Lung microvascular endothelial cell (primary cell): Measurements from ENCODE around the gene TMEM39A. TPM values are rescaled to one million over a fixed set of nuclear protein-coding genes. Genes with fewer than 3 reads are reported as not detected.
A peak's percentile ranks its signal among the peaks of the same experiment; 100 is the strongest.

Experiments used
- DNase-seq, 2 donors: peaks; one replicate each; pipeline versions ENCODE4 v3.0.0 to v3.0.0-alpha.2; 2010; ENCODE audit warnings: low read depth in 2 of 2
- total RNA-seq: library from RNA; depleted of rRNA; stranded (reverse); fragments of >200 nt; gene quantifications from 2 replicates; pipeline ENCODE4 v1.2.1, GENCODE V29; 2014

Gene TMEM39A
- total RNA-seq, 1 donor from 2014 or later: 26.6 TPM

DNA sequence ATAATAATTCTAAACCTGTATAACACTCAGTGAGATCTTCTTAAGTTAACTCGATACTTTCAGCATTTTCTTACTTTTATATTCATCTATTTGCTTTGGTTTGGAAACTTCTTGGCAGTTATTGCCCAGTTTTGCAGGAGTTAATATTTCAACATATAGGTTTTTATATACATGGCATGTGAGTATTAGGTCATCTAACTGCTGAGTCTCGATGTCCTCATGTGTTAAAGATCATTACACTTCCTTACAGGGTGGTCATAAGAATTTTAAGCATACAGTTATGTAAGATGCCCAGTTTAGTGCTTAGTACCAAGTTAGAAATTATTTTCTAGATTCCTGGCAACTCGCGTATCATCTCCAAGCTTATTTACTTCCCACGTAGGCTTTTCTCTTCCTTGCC lies 62.9 kb downstream of the TMEM39A start:
- DNase-seq: no peak

DNA sequence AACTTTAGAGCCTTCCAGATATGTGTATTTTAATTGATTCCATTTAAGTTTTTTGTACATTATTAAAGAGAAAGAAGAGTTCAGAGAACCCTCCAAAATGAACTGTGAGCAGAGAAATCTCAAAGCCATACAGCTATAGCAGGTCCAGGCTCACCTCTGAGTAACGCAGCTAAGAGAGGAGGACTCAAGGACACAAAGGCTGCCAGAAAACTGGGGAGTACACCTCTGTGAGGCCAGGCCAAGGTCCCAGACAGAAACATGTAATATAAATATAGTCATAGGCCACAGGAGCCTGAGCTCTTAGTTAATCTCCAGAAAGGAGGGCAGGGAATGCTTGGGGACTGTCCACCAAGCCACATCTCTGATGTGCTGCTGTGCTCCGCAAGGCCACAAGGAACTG lies 66.5 kb downstream of the TMEM39A start:
- DNase-seq: no peak

DNA sequence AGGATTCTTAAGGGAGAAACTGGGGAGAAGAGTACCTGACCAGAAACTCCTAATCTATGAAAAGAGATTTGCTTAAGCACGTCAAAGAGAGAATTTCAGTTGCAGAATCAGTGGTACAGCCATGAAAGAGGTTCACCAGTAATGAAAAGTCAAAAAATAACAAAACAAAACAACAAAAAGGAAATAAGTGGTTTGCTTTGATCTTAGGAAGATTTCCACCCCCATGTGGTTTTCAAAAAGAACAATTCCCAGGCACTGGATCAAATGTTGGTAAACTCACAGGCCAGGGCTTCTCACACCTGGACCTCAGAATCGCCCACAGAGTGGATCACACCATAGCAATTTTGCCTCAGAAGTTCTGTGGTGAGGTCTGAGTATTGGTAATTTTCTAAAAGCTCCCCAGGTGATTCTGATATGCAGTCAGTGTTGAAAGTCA lies 67.5 kb downstream of the TMEM39A start:
- no peak for DNase-seq

DNA sequence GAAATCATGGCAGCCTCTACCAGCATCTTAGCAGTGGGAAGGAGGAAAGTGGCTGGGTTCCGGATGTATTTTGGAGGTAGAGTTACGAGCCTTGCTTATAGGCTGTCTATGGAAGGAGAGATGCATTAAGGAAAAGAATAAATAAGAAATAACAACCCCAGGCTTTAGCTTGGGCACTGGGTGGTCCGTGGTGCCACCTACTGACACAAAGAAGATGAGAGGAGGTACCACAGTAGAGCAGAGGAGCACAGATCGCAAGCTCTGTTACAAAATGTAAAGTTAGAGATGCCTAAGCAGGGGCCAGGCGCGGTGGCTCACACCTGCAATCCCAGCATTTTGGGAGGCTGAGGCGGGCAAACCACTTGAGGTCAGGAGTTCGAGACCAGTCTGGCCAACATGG lies 74.8 kb downstream of the TMEM39A start:
- peak in 1 of 2 donors; percentile 23 for DNase-seq

DNA sequence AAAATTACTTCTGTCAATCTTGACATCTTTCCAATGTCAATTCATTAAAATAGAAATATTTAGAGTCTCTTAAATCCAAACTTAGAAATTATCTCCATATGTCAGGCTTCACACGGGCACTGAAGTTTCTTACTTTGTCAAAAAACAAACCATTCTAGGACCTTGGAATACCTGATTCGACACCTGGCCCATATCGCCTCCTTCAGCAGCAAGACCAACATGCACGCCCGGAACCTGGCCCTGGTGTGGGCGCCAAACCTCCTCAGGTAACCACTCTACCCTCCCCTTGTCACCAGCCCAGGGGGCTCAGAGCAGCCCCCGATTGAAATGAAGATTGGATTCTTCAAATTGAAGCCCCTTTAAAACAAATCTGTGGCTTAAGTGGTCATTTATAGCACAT lies 81.3 kb downstream of the TMEM39A start:
- DNase-seq: no peak

DNA sequence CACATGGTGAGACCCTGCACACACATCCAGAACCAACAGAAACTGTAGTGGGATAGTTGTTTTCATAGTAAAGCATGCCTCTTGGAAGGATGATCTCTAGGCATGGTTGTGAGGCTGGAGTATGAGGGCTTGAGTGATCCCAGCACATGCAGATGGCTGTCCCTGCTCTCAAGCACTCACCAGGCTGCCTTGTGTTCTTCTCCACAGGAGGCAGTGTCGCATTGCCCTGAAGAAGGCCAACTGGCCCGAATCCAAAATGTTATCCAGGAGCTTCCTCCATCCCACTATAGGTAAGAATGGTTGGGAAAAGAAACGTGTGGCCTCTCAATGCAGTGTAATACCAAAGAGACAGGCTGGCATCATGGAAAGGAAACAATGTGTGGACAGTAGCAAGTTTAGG lies 82.7 kb downstream of the TMEM39A start:
- DNase-seq: peak; percentile 10 to 17

Other genes with a start within 250 kb of the TMEM39A start
- gene B4GALT4, start 222.7 kb downstream of the TMEM39A start, total RNA-seq: 3.0 and 3.5 TPM in 2 replicates
- 19.8 and 21.6 TPM in 2 replicates for gene ARHGAP31, start 169.2 kb downstream of the TMEM39A start, total RNA-seq
- gene POGLUT1, start 5.3 kb upstream of the TMEM39A start, total RNA-seq: 10.2 and 17.3 TPM in 2 replicates
- gene TIMMDC1, start 34.9 kb upstream of the TMEM39A start, total RNA-seq: 25.3 and 28.2 TPM in 2 replicates
- under 0.01 TPM in 1 of 2 replicates, not detected in the other for gene CD80, start 96.0 kb upstream of the TMEM39A start, total RNA-seq
- gene ADPRH, start 115.9 kb upstream of the TMEM39A start, total RNA-seq: 6.5 and 11.7 TPM in 2 replicates
- 3.5 and 6.2 TPM in 2 replicates for gene PLA1A, start 134.3 kb upstream of the TMEM39A start, total RNA-seq
- 0.22 and 0.40 TPM in 2 replicates for gene POPDC2, start 197.0 kb upstream of the TMEM39A start, total RNA-seq
- 16.8 and 42.9 TPM in 2 replicates for gene COX17, start 213.8 kb upstream of the TMEM39A start, total RNA-seq
- gene CFAP91, start 239.4 kb upstream of the TMEM39A start, total RNA-seq: 0.22 TPM in 1 of 2 replicates, not detected in the other